Measurements from ENCODE around the gene PSKH1.

Gene PSKH1

GRCh38 chr16:67946966-67947558 is 54.0 kb downstream of the PSKH1 start:
- H3K4me3 ChIP-seq (ENCODE audit: low read depth, low read length), result no peak overlapping the region
- H3K27ac ChIP-seq (ENCODE audit: low read depth, low read length), result no peak overlapping the region
- H3K4me1 ChIP-seq (ENCODE audit: control insufficient read depth in 1 of 2, insufficient read depth in 2 of 2, low read length in 2 of 2), result no peaks in the 10 kb centered on the region
- H4K91ac ChIP-seq (ENCODE audit: low read depth, low read length), result no peak overlapping the region
- no peak overlapping the region for H2AK5ac ChIP-seq (ENCODE audit: low read length)
- no peaks in the 10 kb centered on the region for H3K27me3 ChIP-seq (ENCODE audit: insufficient read depth, low read length)
- H3K79me1 ChIP-seq (ENCODE audit: low read length), result no peaks in the 10 kb centered on the region
- H3K79me2 ChIP-seq (ENCODE audit: control insufficient read depth, insufficient read depth, low read length, poor library complexity), result no peaks in the 10 kb centered on the region
- H2BK120ac ChIP-seq (ENCODE audit: insufficient read depth, low read length, poor library complexity), result no peak overlapping the region
- no peak overlapping the region for H3K14ac ChIP-seq (ENCODE audit: low read length)
- no CpG with 5 or more reads among the region's 28 CpGs for WGBS (ENCODE audit: extremely low coverage, insufficient coverage, insufficient read length)
- H3K9me3 ChIP-seq (ENCODE audit: insufficient read depth, low read depth, low read length), result peaks cover 6% of the 10 kb centered on the region
- DNase-seq, result no peak
- H2BK12ac ChIP-seq (ENCODE audit: low read length), result no peak overlapping the region
- H3K23ac ChIP-seq (ENCODE audit: low read length), result no peak overlapping the region
- H2BK5ac ChIP-seq (ENCODE audit: low read depth, low read length, poor library complexity), result no peak overlapping the region
- no peak overlapping the region for H2AFZ ChIP-seq (ENCODE audit: insufficient read depth, low read length, poor library complexity)
- H3K4me2 ChIP-seq (ENCODE audit: low read length), result no peak overlapping the region
- peak overlapping the region; percentile 6 for H3K18ac ChIP-seq (ENCODE audit: low read length)
- no peak overlapping the region for H4K8ac ChIP-seq (ENCODE audit: low read depth, low read length)
- H3K9ac ChIP-seq (ENCODE audit: low read length), result no peak overlapping the region
- no peak overlapping the region for H3K4ac ChIP-seq (ENCODE audit: low read depth, low read length)
- H4K12ac ChIP-seq (ENCODE audit: low read depth, low read length), result no peak overlapping the region
- H3K36me3 ChIP-seq (ENCODE audit: control insufficient read depth in 1 of 2, insufficient read depth in 2 of 2, low read length in 2 of 2), result peaks cover 98 to 99% of the 10 kb centered on the region in 2 experiments

GRCh38 chr16:67948015-67948414 is 55.0 kb downstream of the PSKH1 start:
- H2BK120ac ChIP-seq (ENCODE audit: insufficient read depth, low read length, poor library complexity), result no peak overlapping the region
- no peaks in the 10 kb centered on the region for H3K79me2 ChIP-seq (ENCODE audit: control insufficient read depth, insufficient read depth, low read length, poor library complexity)
- no peaks in the 10 kb centered on the region for H3K27me3 ChIP-seq (ENCODE audit: insufficient read depth, low read length)
- H3K79me1 ChIP-seq (ENCODE audit: low read length), result no peaks in the 10 kb centered on the region
- no peak overlapping the region for H2AK5ac ChIP-seq (ENCODE audit: low read length)
- no CpG with 5 or more reads among the region's 15 CpGs for WGBS (ENCODE audit: extremely low coverage, insufficient coverage, insufficient read length)
- no peak overlapping the region for H2BK12ac ChIP-seq (ENCODE audit: low read length)
- no peak overlapping the region for H3K14ac ChIP-seq (ENCODE audit: low read length)
- no peak overlapping the region for H4K12ac ChIP-seq (ENCODE audit: low read depth, low read length)
- no peak overlapping the region for H2BK5ac ChIP-seq (ENCODE audit: low read depth, low read length, poor library complexity)
- no peak overlapping the region for H4K8ac ChIP-seq (ENCODE audit: low read depth, low read length)
- H3K4me3 ChIP-seq (ENCODE audit: low read depth, low read length), result no peak overlapping the region
- H3K9me3 ChIP-seq (ENCODE audit: insufficient read depth, low read depth, low read length), result peaks cover 4% of the 10 kb centered on the region
- no peak overlapping the region for H3K18ac ChIP-seq (ENCODE audit: low read length)
- H3K23ac ChIP-seq (ENCODE audit: low read length), result no peak overlapping the region
- H4K91ac ChIP-seq (ENCODE audit: low read depth, low read length), result no peak overlapping the region
- H3K4me1 ChIP-seq (ENCODE audit: control insufficient read depth in 1 of 2, insufficient read depth in 2 of 2, low read length in 2 of 2), result no peaks in the 10 kb centered on the region
- H2AFZ ChIP-seq (ENCODE audit: insufficient read depth, low read length, poor library complexity), result no peak overlapping the region
- no peak overlapping the region for H3K9ac ChIP-seq (ENCODE audit: low read length)
- peaks cover 96 to 98% of the 10 kb centered on the region in 2 experiments for H3K36me3 ChIP-seq (ENCODE audit: control insufficient read depth in 1 of 2, insufficient read depth in 2 of 2, low read length in 2 of 2)
- H3K27ac ChIP-seq (ENCODE audit: low read depth, low read length), result no peak overlapping the region
- no peak for DNase-seq
- H3K4me2 ChIP-seq (ENCODE audit: low read length), result no peak overlapping the region
- H3K4ac ChIP-seq (ENCODE audit: low read depth, low read length), result no peak overlapping the region

- Histone ChIP-seq H3K27me3 (ENCODE audit: insufficient read depth, low read length) (no peaks in the 10 kb centered on the region), H3K4me2 (ENCODE audit: low read length) (no peak overlapping the region), H3K4me1 (ENCODE audit: control insufficient read depth in 1 of 2, insufficient read depth in 2 of 2, low read length in 2 of 2) (no peaks in the 10 kb centered on the region), H3K4me3 (ENCODE audit: low read depth, low read length) (no peak overlapping the region), H3K9ac (ENCODE audit: low read length) (no peak overlapping the region), H4K12ac (ENCODE audit: low read depth, low read length) (no peak overlapping the region), H3K36me3 (ENCODE audit: control insufficient read depth in 1 of 2, insufficient read depth in 2 of 2, low read length in 2 of 2) (peaks cover 92% of the 10 kb centered on the region in 2 experiments), H3K27ac (ENCODE audit: low read depth, low read length) (no peak overlapping the region), H3K79me1 (ENCODE audit: low read length) (no peaks in the 10 kb centered on the region), H4K8ac (ENCODE audit: low read depth, low read length) (no peak overlapping the region), H2BK5ac (ENCODE audit: low read depth, low read length, poor library complexity) (no peak overlapping the region), H3K79me2 (ENCODE audit: control insufficient read depth, insufficient read depth, low read length, poor library complexity) (no peaks in the 10 kb centered on the region), H2BK120ac (ENCODE audit: insufficient read depth, low read length, poor library complexity) (no peak overlapping the region), H3K18ac (ENCODE audit: low read length) (no peak overlapping the region), H2BK12ac (ENCODE audit: low read length) (no peak overlapping the region), H3K14ac (ENCODE audit: low read length) (no peak overlapping the region), H3K9me3 (ENCODE audit: insufficient read depth, low read depth, low read length) (peaks cover 6% of the 10 kb centered on the region), H3K4ac (ENCODE audit: low read depth, low read length) (no peak overlapping the region), H3K23ac (ENCODE audit: low read length) (no peak overlapping the region), H2AFZ (ENCODE audit: insufficient read depth, low read length, poor library complexity) (no peak overlapping the region), H4K91ac (ENCODE audit: low read depth, low read length) (no peak overlapping the region), H2AK5ac (ENCODE audit: low read length) (no peak overlapping the region)
- DNase-seq, result no peak
- no CpG with 5 or more reads among the region's 11 CpGs for WGBS (ENCODE audit: extremely low coverage, insufficient coverage, insufficient read length)
Measured at GRCh38 chr16:67949645-67950044, 56.6 kb downstream of the PSKH1 start.

GRCh38 chr16:67950335-67950843 is 57.3 kb downstream of the PSKH1 start:
- no peak overlapping the region for H4K12ac ChIP-seq (ENCODE audit: low read depth, low read length)
- H3K27ac ChIP-seq (ENCODE audit: low read depth, low read length), result no peak overlapping the region
- no peak overlapping the region for H2BK120ac ChIP-seq (ENCODE audit: insufficient read depth, low read length, poor library complexity)
- H3K4me2 ChIP-seq (ENCODE audit: low read length), result no peak overlapping the region
- DNase-seq, result no peak
- H3K14ac ChIP-seq (ENCODE audit: low read length), result no peak overlapping the region
- no peak overlapping the region for H2AFZ ChIP-seq (ENCODE audit: insufficient read depth, low read length, poor library complexity)
- H3K9ac ChIP-seq (ENCODE audit: low read length), result no peak overlapping the region
- H4K8ac ChIP-seq (ENCODE audit: low read depth, low read length), result no peak overlapping the region
- no peak overlapping the region for H2AK5ac ChIP-seq (ENCODE audit: low read length)
- H3K4me1 ChIP-seq (ENCODE audit: control insufficient read depth in 1 of 2, insufficient read depth in 2 of 2, low read length in 2 of 2), result no peaks in the 10 kb centered on the region
- no peaks in the 10 kb centered on the region for H3K79me2 ChIP-seq (ENCODE audit: control insufficient read depth, insufficient read depth, low read length, poor library complexity)
- no peak overlapping the region for H3K18ac ChIP-seq (ENCODE audit: low read length)
- H3K36me3 ChIP-seq (ENCODE audit: control insufficient read depth in 1 of 2, insufficient read depth in 2 of 2, low read length in 2 of 2), result peaks cover 92% of the 10 kb centered on the region in 2 experiments
- no peak overlapping the region for H3K4me3 ChIP-seq (ENCODE audit: low read depth, low read length)
- WGBS (ENCODE audit: extremely low coverage, insufficient coverage, insufficient read length), result no CpG with 5 or more reads among the region's 16 CpGs
- H3K4ac ChIP-seq (ENCODE audit: low read depth, low read length), result no peak overlapping the region
- peaks cover 8% of the 10 kb centered on the region for H3K9me3 ChIP-seq (ENCODE audit: insufficient read depth, low read depth, low read length)
- H2BK12ac ChIP-seq (ENCODE audit: low read length), result no peak overlapping the region
- no peak overlapping the region for H3K23ac ChIP-seq (ENCODE audit: low read length)
- H4K91ac ChIP-seq (ENCODE audit: low read depth, low read length), result no peak overlapping the region
- no peaks in the 10 kb centered on the region for H3K79me1 ChIP-seq (ENCODE audit: low read length)
- no peak overlapping the region for H2BK5ac ChIP-seq (ENCODE audit: low read depth, low read length, poor library complexity)
- no peaks in the 10 kb centered on the region for H3K27me3 ChIP-seq (ENCODE audit: insufficient read depth, low read length)

Data from trophoblast cell (in vitro differentiated cells and primary cell).